GM21825 (cell line): ENCODE results near the gene SLC6A20.

Source experiments
- ATAC-seq: cut with Tn5 transposase; IDR thresholded peaks from one replicate; pipeline ENCODE4 v1.9.1; 2021; ENCODE audit warnings: mild to moderate bottlenecking, moderate library complexity; ENCODE audit not compliant: unreplicated experiment

SLC6A20 gene

GRCh38 chr3:45779746-45780735, 16.3 kb downstream of the SLC6A20 start:
- ATAC-seq: no peak

DNA sequence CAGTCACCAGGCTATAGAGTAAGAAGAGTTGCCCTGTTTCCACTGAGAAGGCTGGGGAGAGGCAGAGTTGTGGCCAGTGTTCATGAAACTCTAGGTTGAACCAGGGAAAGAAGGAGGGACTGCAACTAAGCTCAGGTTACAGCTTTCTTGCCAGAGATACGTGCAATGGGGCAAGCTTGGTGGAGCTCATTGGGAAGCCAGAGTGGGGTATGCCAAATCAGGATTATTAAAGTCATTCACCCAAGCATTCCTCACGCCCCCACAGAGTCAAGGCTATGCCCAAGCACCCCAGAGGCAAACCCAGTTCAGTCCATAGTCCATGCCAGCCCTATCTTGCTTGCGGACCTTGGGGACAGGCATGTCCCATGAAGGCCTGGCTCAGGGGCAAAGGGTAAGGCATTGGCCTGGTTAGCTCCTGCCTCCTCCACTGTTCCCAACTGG, 17.6 kb downstream of the SLC6A20 start:
- no peak for ATAC-seq

DNA sequence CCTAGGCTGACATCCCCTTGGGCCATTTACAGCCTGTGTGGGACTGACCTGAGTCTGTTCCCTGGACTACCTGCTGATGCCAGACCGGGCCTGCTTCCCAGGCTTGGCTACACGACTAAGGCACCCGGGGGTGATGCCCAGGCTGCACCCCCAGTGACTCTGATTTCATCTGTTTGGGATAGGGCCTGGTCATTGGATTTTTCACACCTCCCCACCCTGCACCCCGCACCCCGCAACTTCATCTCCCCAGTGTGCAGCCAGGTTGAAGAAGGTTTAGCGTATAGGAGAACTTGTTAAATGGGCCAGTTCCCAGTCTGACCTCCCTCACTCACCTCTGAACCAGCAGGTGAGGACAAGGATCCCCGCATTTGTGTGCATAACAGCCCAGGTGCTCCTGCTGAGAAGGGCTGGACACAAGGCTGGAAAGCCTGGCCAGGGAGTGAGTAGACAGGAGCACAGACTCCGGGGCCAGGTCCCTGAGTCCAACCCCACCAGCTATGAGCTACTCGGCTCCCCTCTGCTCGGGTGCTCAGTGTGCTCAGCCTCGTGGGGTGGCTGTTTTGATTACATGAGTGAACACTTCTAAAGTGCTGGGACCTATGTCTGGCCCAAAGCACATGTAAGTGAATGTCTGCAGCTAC, 18.5 kb downstream of the SLC6A20 start:
- ATAC-seq: no peak

GRCh38 chr3:45777111-45777745, 19.1 kb downstream of the SLC6A20 start:
- ATAC-seq: no peak

GRCh38 chr3:45776611-45777010, 19.7 kb downstream of the SLC6A20 start:
- no peak for ATAC-seq

DNA sequence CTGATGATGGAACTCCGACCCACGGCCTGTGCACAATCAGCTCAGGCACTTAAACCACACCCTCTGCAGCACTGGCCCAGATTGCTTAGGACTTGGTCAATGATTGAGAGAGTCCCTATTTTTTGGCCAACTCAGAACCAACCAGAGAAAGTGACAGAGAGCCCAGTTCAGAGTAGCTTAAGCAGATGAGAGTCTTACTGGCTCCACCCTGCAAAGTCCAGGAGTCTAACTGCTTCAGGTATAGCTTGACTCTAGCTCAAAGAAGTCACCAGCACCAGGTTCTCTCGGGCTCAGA, 20.1 kb downstream of the SLC6A20 start:
- ATAC-seq: no peak

GRCh38 chr3:45775571-45776300, 20.6 kb downstream of the SLC6A20 start:
- ATAC-seq: no peak

DNA sequence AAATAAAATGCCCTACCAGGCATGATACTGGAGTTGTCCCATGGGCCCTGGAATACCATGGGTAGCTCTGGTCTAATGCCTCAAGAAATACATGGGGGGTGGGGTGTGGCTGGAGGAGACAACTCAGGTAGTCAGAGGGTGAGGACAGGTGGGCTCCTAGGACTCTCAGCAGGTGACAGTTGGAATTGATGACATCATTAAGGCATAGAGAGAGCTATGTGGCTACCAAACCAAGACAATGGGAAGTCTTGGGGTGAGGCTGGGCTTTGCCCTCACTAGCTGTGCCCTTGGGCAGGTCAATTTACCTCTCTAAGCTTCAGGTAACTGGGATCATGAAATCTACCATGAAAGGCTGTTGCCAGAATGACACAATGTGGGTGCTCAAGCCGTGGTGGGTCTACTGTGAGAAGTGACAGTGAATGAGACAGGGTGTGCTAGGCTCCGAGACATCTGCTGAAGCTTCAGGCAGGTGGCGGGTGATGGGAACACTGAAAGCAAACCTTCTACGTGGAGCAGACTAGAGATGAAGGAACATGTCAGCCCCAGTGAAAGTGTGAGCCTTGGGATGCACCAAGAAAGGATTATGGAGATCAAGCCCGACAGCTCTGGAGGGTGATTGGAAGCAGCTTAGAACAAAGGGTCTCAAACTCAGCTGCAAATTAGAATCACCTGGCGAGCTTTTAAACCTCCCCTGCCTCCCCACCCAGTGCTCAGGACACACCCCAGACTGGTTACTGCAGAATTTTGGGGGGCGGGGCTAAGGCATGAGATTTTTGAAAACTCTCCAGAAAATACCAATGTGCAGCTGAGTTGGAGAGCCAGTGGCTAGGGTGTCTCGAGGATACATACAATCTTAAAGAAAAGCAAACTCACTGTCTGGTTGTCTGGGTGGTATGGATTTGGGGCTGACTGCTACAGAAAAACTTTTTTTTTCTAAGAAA, 21.5 kb downstream of the SLC6A20 start:
- no peak for ATAC-seq

GRCh38 chr3:45773714-45774449, 22.5 kb downstream of the SLC6A20 start:
- ATAC-seq: no peak

GRCh38 chr3:45773072-45773471, 23.3 kb downstream of the SLC6A20 start:
- ATAC-seq: no peak

- no peak for ATAC-seq
Measured at GRCh38 chr3:45772341-45773035, 23.8 kb downstream of the SLC6A20 start.

DNA sequence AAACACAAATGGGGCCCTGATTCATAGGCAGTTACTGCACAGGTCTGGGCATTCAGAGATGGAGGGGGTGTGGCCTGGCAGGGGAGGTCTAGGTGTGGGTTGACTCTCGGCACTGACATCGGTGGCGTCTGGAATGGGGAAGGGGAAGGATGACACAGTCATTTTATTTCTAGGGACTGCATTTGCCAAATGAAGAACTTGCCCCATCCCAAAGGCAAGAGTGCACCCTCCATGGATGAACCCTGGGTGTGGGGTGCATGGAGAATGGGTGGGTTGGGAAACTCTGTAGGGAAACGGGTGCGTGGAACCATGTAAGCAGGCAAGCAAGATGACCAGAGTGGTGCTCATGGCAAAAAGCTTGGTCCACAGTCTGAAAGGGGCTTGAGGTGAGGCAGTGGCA, 24.5 kb downstream of the SLC6A20 start:
- no peak for ATAC-seq

- no peak for ATAC-seq
Measured at GRCh38 chr3:45771166-45771775, 25.1 kb downstream of the SLC6A20 start.

GRCh38 chr3:45765958-45766357, 30.4 kb downstream of the SLC6A20 start:
- no peak for ATAC-seq

DNA sequence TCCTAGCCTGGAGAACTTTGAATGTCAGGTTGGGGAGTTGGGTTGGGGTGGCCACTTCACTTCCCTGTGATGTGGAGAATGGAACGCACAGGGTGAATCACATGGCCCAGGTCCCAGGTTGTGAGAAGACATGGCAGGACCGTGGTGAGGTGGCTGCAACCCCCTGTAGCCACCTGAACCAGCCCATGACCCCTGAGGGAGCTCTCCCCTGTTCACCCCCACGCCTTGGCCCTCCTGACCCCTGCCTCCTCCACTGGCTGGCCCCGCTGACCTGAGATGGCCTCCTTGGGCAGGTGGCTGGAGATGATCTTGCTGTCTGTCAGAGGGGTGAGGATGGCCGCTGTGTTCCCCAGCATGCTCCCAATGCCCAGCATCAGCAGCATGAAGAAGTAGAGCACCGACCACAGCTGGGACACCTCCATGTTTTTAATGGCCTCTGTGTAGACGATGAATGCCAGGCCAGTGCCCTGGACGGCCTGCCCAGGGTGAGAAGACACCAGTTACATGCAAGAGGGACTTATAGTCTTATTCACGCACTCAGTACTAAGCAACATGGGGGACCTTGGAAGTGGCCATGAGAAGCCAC, 31.0 kb downstream of the SLC6A20 start:
- no peak for ATAC-seq

DNA sequence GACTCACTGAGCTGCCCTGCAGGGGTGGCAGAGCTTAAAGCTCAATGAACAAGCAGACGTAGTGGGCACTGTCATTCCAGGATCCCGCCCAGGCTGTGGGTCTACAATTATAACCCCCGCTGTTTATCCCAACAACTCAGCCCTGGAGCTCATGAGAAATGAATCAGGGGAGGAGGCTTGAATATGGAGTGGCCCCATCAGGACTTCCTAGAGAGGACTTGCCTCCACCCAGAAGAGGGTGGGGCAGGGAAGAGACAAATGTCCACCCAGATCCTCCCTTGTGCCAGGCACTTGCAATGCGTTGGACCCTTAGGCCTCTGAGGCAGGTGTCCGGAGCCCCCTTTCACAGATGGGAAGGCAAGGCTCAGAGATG, 33.0 kb downstream of the SLC6A20 start:
- ATAC-seq: no peak

DNA sequence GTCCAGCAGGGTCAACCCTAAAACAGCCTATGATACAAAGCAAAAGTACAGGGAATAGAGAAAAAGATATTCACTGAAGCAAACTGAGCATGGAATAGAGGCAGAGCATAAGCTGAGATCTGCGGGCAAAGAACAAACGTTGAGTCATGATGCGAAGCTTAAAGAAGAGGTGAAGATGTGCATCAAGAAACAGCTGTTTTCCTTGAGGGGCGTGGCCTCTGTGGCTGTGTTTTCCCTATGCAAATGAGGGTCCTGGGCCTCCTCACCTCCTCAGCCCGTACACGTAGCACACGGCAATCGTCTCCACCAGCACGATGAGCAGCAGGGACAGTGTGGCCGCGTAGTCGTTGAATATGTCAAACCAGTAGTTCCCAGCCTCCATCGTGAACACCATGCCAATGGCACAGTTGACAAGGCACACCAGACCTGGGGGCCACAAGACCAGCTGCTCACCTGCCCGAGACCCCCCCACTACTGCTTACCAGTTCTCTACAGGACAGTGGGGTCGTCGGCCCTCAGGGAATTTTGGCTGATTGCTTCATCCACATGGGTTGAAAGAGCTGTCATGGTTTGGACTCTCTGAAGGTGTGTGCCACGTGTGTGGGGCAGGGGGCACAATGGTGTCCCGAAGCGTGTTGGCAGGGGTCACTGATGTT, 33.6 kb downstream of the SLC6A20 start:
- no peak for ATAC-seq

- no peak for ATAC-seq
Measured at GRCh38 chr3:45761831-45762230, 34.5 kb downstream of the SLC6A20 start.
